Germinal center (tissue), 1 donor: ENCODE results near the gene AMY2A.
"Not testable (repeated sequence)": the region's sequence is repeated elsewhere in the genome, so short reads cannot be mapped to it uniquely, and the experiment has no call there.

ENCODE experiments used
- DNase-seq: peaks from one replicate; pipeline ENCODE4 v3.0.0; 2012; ENCODE audit warnings: mixed read lengths, low spot score

AMY2A gene

GRCh38 chr1:103616994-103617477 lies at the start of gene AMY2A:
AMY2A (plus strand) TSS chr1:103617427; CDS start chr1:103617441, 14 bp downstream.
- not testable (repeated sequence) for DNase-seq

GRCh38 chr1:103569493-103569892 lies 47.7 kb upstream of the AMY2A start:
- DNase-seq = no peak

GRCh38 chr1:103571289-103571688 lies 45.9 kb upstream of the AMY2A start, which contains the start of gene AMY2B:
AMY2B (plus strand) TSS chr1:103571589; CDS start chr1:103571603, 14 bp downstream.
- not testable (repeated sequence) for DNase-seq

- DNase-seq = no peak
These were observed 41.2 kb upstream of the AMY2A start for GRCh38 chr1:103576065-103576464.

- not testable (repeated sequence) for DNase-seq
These were observed 40.4 kb upstream of the AMY2A start for GRCh38 chr1:103576784-103577183.

GRCh38 chr1:103582464-103582863 lies 34.8 kb upstream of the AMY2A start:
- no peak for DNase-seq

GRCh38 chr1:103583887-103584286 lies 33.3 kb upstream of the AMY2A start:
- no peak for DNase-seq

- no peak for DNase-seq
These were observed 32.7 kb upstream of the AMY2A start for GRCh38 chr1:103584537-103584936.

GRCh38 chr1:103602740-103603139 lies 14.5 kb upstream of the AMY2A start:
- DNase-seq = not testable (repeated sequence)

GRCh38 chr1:103616362-103616761 lies 865 bp upstream of the AMY2A start:
- no peak for DNase-seq

GRCh38 chr1:103627436-103627835 lies 10.2 kb downstream of the AMY2A start:
- DNase-seq = not testable (repeated sequence)

GRCh38 chr1:103641194-103641593 lies 24.0 kb downstream of the AMY2A start:
- DNase-seq = not testable (repeated sequence)

- DNase-seq = not testable (repeated sequence)
These were observed 26.7 kb downstream of the AMY2A start for GRCh38 chr1:103643908-103644307.

- DNase-seq = not testable (repeated sequence)
These were observed 33.1 kb downstream of the AMY2A start for GRCh38 chr1:103650305-103650704.

GRCh38 chr1:103650889-103651288 lies 33.7 kb downstream of the AMY2A start:
- DNase-seq = not testable (repeated sequence)

- DNase-seq = not testable (repeated sequence)
These were observed 36.9 kb downstream of the AMY2A start for GRCh38 chr1:103654133-103654532.

GRCh38 chr1:103655460-103655859 lies 38.2 kb downstream of the AMY2A start, which contains the start of gene AMY1A:
AMY1A (plus strand) TSS chr1:103655760; CDS start chr1:103656331, 571 bp downstream.
- DNase-seq = not testable (repeated sequence)
